NCI-H146 treated with DMSO at 0.1 percent for 48 hours (cell line): ENCODE data around the gene CILP.
"Not testable (repeated sequence)": the region's sequence is repeated elsewhere in the genome, so short reads cannot be mapped to it uniquely, and the experiment has no call there.

Experiments
- DNase-seq: peaks from one replicate; lab custom pipeline; 2025; ENCODE audit not compliant: unreplicated experiment; lab: John Stamatoyannopoulos, UW

The CILP gene, protein sequence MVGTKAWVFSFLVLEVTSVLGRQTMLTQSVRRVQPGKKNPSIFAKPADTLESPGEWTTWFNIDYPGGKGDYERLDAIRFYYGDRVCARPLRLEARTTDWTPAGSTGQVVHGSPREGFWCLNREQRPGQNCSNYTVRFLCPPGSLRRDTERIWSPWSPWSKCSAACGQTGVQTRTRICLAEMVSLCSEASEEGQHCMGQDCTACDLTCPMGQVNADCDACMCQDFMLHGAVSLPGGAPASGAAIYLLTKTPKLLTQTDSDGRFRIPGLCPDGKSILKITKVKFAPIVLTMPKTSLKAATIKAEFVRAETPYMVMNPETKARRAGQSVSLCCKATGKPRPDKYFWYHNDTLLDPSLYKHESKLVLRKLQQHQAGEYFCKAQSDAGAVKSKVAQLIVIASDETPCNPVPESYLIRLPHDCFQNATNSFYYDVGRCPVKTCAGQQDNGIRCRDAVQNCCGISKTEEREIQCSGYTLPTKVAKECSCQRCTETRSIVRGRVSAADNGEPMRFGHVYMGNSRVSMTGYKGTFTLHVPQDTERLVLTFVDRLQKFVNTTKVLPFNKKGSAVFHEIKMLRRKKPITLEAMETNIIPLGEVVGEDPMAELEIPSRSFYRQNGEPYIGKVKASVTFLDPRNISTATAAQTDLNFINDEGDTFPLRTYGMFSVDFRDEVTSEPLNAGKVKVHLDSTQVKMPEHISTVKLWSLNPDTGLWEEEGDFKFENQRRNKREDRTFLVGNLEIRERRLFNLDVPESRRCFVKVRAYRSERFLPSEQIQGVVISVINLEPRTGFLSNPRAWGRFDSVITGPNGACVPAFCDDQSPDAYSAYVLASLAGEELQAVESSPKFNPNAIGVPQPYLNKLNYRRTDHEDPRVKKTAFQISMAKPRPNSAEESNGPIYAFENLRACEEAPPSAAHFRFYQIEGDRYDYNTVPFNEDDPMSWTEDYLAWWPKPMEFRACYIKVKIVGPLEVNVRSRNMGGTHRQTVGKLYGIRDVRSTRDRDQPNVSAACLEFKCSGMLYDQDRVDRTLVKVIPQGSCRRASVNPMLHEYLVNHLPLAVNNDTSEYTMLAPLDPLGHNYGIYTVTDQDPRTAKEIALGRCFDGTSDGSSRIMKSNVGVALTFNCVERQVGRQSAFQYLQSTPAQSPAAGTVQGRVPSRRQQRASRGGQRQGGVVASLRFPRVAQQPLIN

DNA sequence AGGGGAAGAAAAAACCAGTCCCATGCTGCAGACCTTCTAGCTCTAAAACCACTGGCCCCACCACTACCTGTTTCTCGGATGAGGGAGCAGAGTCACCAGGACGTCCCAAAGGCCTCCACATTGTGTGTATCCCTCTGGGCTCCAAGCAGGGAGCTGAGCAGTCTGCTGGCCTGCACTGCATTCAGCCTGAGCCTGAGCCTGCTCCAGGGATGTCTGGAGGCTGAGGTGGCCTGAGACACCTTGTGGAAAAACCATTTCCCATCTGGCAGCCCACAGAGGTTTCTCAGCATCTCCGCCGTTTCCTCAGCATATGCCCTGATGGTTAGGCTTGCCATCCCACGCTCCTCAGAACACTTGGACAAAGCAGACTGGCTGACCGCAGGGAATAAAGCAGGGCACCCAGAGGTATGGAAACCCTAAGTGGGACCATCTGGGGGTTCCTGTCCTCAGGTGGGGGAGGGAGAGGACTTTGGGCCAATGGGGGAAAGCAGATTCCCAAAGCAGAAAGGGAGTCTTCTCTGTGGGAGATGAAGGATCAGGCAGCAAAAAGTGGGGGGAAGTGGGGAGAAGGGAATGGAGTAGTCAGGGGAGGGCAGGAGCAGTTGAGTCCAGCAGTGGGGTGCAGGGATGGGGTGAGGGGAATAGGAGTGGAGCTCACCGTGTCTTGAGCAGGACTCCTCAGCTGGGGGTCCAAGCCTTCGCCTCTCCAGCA, at the start of gene CILP:
Gene CILP, minus strand, starts transcription at position 704 of the 712 bp plus-strand sequence. CDS start 1,718 bp downstream, outside the sequence.
- DNase-seq: no peak

DNA sequence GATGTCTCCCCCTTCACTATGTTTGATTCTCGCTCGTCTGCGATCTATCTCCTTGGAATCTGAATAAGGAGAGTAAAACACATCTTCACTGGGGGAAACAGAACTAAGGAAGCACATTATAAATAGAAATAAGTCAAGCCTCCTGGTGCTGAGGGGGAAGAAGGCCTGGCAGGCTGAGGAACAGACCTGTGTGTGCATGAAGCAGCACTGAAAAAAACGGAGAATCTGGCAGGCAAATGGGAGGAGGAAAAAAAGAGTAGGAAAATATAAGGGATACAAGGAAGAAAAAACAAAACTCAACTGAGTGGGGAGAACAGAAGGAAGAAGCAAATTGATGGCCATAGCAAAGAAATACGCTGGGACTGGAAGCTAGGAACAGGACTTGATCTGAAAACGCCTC, 49.7 kb upstream of the CILP start:
- no peak for DNase-seq

DNA sequence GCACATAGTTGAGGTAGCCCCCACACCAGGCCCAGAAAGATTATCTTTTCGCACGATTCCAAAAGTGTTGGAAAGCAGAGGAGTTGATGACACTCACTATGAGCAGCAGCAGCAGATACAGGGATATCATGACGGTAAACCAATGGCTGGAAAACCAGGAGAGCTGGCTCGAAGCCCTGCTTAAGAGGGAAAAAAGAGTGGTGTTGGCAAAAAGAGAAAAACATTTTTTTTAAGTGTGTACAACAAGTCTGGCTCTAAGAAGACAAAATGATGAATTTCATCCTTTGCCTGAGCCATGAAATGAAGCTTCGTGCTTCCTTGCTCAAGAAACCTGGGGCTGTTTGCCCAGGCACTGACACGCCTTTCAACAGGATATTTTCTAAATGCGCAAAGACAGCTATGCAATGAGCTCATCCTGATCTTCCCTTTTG, 48.1 kb upstream of the CILP start:
- DNase-seq: no peak

DNA sequence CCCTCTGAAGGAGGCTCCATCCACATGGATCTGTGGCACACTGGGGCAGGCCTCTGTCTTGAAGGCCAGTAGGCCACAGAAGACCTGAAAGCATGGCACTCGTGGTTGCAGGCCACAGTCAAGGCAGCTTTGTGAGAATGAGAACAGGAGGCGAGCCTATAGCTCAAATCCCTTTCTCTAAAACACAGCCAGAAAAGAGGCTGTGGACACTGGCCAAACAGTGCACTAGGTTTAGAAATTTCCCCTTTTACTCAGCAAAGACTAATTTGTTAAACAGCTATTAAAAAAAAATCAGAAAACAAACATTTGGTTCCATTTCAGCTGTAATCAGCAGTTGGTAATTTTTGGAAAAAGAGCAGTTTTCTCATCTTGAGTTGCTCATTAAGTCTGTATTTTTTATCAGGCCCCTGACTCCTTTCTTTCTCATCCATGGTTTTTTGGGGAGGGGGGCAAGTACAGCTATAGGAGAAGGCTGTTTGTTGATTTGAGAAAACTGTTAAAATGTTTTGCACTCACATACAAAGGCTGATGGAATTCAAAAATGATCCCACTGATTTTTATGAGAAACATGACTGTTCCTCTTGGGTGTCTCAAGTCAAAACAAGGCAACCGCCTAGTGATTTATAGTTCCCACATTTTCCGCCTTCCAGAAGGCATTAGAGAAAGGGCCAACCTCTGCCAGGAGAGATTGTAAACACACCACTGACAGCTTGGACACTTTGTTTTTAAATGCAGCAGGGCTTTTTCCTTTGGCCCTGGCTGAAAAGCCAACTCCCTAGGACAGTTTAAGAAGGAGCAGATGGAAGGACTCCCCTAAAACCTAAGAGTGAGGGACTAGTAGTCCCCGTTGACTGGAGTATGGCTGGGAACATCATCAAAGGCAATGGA, 47.3 kb upstream of the CILP start:
- no peak for DNase-seq

DNA sequence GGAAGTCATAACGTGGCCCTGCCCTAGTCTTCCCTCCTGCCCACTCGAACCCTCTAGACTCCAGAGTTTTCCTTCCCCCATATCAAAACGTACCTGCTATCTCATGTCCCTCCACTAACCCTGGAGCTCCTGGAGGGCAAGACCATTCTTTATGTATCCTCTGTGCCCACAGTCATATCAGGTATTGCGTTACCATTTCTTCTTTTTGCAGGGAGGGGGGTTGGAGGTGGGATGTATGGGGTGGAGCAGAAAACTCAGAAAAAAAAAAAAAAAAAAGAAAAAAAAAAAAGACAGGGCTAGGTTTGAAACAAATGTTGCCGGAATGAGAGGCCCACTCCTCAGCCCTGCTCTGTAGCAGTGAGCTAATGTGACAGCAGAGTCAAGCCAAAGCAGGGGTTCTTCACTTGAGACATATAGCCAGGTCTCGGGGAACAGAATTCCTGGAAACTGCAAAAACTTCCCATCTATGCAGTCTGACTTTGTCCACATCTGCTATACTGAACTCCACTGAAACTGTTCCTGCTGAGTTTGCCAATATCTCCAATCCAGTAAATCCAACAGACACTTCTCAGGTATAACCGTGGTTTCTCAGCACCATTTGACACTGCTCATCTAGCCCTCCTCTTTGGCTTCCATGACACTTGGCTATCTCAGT, 44.3 kb upstream of the CILP start:
- DNase-seq: no peak

DNA sequence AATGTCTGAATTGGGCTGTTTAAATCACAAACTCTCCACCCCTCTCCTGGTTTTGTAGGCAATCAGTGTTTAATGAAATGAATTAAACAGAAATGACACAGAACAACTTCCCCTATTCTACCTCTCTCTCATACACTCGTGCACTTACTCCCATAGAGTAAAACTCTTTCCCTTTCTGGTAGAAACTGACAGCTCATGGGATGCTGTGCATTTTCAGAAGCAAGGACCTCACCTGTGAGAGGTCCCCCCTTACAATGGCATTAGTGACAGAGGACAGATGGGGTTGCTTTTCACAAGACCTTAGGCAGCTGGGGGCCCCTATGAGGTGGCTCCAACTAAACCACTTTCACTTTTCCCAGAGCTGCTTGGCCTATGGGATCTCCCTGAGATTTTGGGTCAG, 43.5 kb upstream of the CILP start:
- no peak for DNase-seq

DNA sequence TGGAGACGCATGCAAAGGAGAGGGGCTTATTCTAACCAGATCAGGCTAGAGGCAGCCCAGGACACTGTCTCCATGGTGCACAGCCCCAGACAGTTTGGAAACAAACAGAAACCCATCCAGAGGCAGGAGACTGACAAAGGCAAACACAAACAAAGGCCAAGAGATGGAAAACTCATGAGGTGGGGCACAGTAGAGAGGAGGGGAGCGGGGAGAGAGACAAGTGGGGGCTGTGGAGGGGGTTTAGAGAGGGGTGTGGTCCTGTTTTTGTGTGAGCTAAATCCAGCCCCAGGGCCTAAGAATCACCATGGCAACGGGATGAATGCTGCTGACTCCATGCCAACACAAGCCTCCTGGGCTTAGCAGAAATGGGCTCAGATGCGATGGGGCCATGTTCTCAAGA, 43.1 kb upstream of the CILP start:
- no peak for DNase-seq

DNA sequence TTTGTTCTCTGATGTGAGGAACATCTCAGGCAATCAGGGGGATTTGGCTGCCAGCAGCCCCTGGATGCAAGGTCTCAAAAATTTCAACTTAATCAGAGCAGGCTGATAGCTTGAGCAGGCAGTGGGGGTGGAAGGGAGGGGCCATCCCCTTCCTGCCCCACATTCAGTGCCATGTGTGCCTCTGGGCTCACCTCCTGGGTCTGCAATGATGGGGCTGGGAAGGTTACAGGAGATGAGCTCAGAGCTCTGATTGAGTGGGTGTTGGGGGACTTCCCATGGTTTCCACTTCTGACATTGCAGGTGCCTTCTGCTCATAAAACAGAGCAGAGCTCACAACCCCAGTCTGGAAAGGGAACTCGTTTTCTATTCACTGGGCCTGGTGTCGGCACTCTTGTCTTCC, 38.4 kb upstream of the CILP start:
- no peak for DNase-seq

DNA sequence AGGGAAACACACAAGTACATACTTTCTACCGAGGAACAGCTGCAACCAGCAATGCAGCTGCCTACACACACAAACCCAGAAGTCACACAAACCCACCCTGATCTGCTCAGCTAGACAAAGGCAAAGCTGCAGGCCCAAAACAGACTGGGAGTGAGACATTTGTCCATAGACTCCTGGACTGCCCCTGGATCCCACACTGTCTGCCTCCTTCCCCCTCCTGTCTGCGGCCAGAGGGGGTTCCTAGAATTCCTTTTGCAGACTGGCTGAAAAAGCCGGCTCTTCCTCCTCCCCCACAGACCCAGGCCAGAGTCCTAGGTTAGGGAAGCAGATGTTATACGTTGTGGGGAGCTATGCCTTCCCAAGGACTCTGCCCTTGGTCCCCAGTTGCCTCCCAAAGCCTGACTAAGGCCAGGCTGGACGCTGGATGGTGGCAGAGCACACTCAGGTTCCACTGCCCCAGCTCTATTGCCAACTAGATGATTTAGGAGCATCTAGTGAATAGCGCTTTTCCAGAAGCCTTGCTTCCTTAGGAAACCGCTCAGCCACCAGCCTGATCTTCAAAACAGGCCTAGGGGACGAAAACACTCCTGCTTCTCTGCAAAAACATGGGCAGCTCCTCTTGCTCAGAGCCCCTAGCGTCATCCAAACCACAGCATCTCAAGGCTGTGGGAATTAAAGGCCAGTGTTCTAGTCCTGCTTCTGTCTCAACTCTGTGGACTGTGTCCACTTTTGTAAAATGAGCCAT, 37.4 kb upstream of the CILP start:
- DNase-seq: no peak

DNA sequence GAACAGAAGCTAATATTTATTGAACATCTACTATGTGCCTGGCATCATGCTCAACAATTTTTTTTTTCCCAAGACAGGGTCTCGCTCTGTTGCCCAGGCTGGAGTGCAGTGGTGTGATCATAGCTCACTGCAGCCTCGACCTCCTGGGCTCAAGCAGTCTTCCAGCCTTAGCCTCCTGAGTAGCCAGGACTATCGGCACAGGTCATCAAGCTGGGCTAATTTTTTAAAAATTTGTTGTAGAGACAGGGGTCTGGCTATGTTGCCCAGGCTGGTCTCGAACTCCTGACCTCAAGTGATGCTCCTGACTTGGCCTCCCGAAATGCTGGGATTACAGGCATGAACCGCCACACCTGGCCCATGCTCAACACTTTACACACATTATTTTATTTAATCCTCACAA, 35.7 kb upstream of the CILP start:
- DNase-seq: no peak

DNA sequence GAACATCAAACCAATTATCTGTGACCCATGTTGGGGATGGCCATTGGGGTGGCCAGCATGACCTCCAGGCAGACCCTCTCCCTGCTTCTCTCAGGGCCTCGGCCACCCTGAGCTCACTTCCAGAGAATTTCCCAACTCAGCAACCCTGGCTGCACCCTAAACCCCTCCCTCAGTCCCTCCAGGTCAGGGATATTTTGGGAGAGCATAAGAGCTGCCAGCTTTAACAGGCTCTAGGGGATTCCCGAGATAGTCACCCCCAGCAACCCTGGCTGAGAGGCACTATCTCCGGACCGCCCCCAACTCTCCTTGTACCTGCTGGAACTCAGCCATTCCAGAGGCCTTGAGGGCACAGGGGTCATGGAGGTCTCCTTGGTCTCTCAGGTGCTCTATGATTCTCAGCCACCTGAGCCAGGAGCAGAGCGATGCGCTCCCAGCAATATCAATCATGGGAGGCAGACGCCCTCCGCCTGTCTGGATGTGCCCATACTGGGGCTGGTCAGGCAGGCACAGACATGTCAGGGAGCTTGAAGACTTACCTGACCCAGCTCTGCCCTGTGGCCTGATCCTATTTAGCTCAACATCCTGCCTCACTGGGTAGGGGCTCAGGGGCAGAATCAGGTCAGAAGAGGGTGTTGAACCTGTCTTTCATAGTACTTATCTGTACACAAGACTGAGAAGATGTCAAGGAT, 34.9 kb upstream of the CILP start:
- DNase-seq: no peak

DNA sequence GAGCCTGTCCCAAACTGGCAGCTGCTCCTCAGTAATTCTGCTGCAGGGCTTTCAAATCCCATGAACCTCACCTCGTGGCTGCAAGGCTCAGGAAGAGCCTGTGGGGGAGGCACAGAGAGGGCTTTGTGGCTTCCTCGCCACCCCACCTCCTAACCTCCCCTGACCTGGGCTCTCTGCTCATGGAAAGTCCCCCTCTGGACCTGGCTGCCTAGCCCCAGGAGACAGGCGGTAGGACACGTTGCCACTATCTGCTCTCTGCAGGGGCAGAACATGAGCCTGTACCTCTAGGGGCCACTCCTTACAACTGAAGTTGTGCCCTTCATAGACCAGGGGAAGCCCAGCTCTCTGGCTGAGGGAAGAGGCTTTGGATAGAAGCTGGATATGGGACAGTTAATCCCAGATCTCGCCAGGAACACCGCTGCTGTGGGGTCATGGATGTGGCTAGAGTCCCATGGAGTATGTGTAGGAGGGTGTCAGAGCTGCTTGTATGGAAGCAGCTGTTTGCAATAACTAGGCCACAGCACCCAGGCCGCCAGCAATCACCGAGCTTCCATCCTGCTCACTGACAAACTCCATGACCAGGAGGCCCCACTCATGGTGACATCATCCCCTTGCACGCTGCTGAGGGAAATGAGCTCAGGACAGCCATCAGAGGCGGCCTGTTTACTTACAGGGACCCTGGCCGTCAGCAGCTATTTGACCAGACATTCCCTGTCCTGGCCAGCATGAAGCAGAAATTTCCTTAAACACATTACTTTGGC, 34.0 kb upstream of the CILP start:
- no peak for DNase-seq

DNA sequence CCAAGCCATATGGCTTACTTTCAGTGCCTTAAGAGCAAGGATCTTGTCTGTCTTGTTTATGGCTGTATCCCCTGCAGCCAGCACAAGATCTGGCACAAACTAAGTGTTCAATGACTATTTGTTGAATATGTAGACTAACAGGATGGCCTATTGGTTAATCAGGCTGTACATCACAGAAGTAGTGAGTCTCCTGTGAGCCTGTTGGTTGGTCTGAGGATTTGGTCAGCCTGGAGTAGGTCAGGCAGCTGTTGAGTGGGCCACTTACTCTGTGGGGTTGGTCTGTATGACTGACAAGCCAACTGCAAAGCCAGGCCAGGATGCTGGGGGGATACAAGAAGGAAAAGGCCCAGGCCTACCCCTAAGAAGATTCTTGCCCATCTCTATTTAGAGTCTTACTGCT, 33.4 kb upstream of the CILP start:
- DNase-seq: no peak

DNA sequence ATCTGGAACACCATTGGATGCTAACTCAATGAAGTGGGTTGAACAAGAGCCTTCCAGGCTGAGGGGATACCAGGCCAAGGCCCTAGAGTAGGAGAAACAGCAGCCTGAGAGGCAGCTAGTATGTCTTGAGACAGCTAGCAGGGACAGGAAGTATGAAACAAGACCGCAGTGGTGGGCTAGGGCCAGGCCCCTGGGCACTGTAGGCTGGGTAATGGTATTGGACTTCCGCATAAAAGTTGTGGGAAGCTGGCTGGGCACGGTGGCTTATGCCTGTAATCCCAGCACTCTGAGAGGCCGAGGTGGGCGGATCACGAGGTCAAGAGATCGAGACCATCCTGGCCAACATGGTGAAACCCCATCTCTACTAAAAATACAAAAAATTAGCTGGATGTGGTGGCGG, 25.2 kb upstream of the CILP start:
- not testable (repeated sequence) for DNase-seq

DNA sequence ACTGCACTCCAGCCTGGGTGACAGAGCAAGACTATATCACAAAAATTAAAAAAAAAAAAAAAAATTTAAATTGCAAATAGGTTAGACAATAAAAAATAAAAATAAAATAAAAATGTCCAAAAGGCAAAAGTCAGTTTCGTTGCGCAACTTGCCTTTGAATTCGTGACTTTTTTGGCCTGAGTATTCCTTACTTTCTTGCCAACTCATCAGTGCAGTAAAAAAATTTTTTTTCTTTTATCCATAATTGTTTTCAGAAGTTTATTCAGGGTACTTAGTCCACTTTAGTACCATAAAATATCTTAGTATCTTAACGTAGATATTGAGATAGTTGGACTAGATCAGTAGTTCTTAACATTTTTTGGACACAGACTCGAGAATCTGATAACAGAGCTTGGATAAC, 22.4 kb upstream of the CILP start:
- no peak for DNase-seq

DNA sequence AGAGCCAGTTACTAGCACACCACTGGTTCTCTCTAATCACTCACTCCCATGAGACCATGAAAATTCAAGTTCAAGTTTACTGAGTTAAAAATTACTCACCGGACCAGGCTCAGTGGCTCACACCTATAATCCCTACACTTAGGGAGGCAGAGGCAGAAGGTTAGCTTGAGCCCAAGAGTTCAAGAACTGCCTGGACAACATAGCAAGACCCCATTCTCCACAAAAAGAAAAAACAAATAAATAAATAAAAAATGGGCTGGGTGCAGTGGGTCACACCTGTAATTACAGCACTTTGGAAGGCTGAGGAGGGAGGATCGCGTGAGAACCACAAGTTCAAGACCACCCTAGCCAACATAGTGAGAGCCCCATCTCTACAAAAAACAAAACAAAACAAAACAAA, 21.2 kb upstream of the CILP start:
- DNase-seq: no peak

DNA sequence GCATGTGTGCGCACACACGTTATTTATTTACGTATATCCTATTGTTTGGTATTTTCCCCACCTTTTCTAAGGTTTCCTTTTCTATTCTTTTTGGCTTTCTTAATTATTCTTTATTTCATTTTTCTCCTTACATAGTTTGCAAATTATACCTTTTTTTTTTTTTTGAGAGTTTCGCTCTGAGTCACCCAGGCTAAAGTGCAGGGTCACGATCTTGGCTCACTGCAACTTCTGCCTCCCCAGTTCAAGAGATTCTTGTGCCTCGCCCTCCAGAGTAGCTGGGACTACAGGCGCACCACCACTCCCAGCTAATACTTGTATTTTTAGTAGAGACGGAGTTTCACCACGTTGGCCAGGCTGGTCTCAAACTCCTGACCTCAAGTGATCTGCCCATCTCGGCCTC, 20.0 kb upstream of the CILP start:
- DNase-seq: no peak
